H1 (cell line): ENCODE data around the gene ZNF532. TPM values are rescaled to one million over a fixed set of nuclear protein-coding genes. Genes with fewer than 3 reads are reported as not detected.

ENCODE experiments used
- CTCF ChIA-PET: fragments of 300-600 bp; sonication (Branson Sonifier 250); formaldehyde crosslinking; loops from one replicate; lab custom pipeline; 2021; ENCODE audit not compliant: partially characterized antibody; lab: Charles Lee
- POLR2A ChIA-PET: fragments of 300-600 bp; sonication (Branson Sonifier 250); formaldehyde crosslinking; loops from one replicate; lab custom pipeline; 2021; ENCODE audit warnings: inconsistent platforms; ENCODE audit not compliant: partially characterized antibody; lab: Charles Lee
- DNase-seq, 2 experiments: peaks; one replicate each; pipeline versions ENCODE4 v3.0.0 to v3.0.0-alpha.2; 2010 to 2022; ENCODE audit warnings: low spot score in 2 of 2, low read depth in 1 of 2, mixed read lengths in 1 of 2
- FAIRE-seq: peaks from 2 replicates; lab custom pipeline; 2011; peaks lifted over from hg19 to GRCh38; lab: Jason Lieb, UNC
- H2AFZ ChIP-seq: 2 replicates; pipeline ENCODE4 v1.8.1; 2012; ENCODE audit warnings: low read length, inconsistent platforms
- H2AK5ac ChIP-seq: 2 replicates; pipeline ENCODE4 v1.6.1; 2013; ENCODE audit warnings: low read depth, low read length
- H2BK120ac ChIP-seq: replicated peaks from 2 replicates; pipeline ENCODE3; 2013; ENCODE audit warnings: low read depth, low read length, inconsistent platforms
- H2BK12ac ChIP-seq: 2 replicates; pipeline ENCODE4 v1.6.1; 2013; ENCODE audit warnings: low read depth, low read length
- H2BK15ac ChIP-seq: 2 replicates; pipeline ENCODE4 v1.6.1; 2013; ENCODE audit warnings: low read length
- H2BK20ac ChIP-seq: 2 replicates; pipeline ENCODE4 v1.6.1; 2013; ENCODE audit warnings: low read length
- H2BK5ac ChIP-seq: 2 replicates; pipeline ENCODE4 v1.6.1; 2013; ENCODE audit warnings: low read depth, low read length
- H3K14ac ChIP-seq: 2 replicates; pipeline ENCODE4 v1.6.1; 2013; ENCODE audit warnings: inconsistent platforms; ENCODE audit not compliant: insufficient read length
- H3K18ac ChIP-seq: 2 replicates; pipeline ENCODE4 v1.6.1; 2013; ENCODE audit warnings: low read length; ENCODE audit errors: extremely low read depth
- H3K23ac ChIP-seq: 2 replicates; pipeline ENCODE4 v1.6.1; 2013; ENCODE audit warnings: inconsistent platforms; ENCODE audit not compliant: insufficient read length
- H3K23me2 ChIP-seq: 2 replicates; pipeline ENCODE4 v1.6.1; 2013; ENCODE audit warnings: low read depth, low read length
- H3K27ac ChIP-seq: 2 replicates; pipeline ENCODE4 v1.6.1; 2011; ENCODE audit warnings: low read depth, low read length, inconsistent platforms
- H3K27me3 ChIP-seq, 4 experiments: replicated peaks in 1 of 4; 1 replicate in 1 of 4; 2 replicates in 3 of 4; pipeline versions ENCODE4 v1.6.1 to v1.8.1; 2011 to 2013; ENCODE audit warnings: low read length in 3 of 4, mild to moderate bottlenecking in 3 of 4, inconsistent platforms in 2 of 4, mixed read lengths in 2 of 4, moderate library complexity in 1 of 4; ENCODE audit not compliant: control insufficient read depth in 3 of 4, insufficient read depth in 3 of 4; ENCODE audit errors: extremely low read depth in 1 of 4
- H3K36me3 ChIP-seq, 4 experiments: 2 replicates each; pipeline versions ENCODE4 v1.6.1 to v1.8.1; 2011 to 2013; ENCODE audit warnings: mild to moderate bottlenecking in 4 of 4, low read length in 3 of 4, moderate library complexity in 2 of 4, control low read depth in 1 of 4, inconsistent platforms in 1 of 4; ENCODE audit not compliant: insufficient read depth in 4 of 4, control insufficient read depth in 2 of 4
- H3K4ac ChIP-seq: replicated peaks from 2 replicates; pipeline ENCODE3; 2013; ENCODE audit warnings: low read length, low read depth, mixed read lengths, inconsistent platforms; ENCODE audit not compliant: insufficient read length
- H3K4me1 ChIP-seq, 4 experiments: replicated peaks in 1 of 4; 1 replicate in 1 of 4; 2 replicates in 3 of 4; pipeline versions ENCODE4 v1.6.1 to v1.8.1; 2011 to 2013; ENCODE audit warnings: low read length in 3 of 4, inconsistent platforms in 2 of 4, mixed read lengths in 1 of 4; ENCODE audit not compliant: insufficient read depth in 4 of 4, control insufficient read depth in 3 of 4
- H3K4me2 ChIP-seq, 2 experiments: 2 replicates each; pipeline versions ENCODE4 v1.6.1 to v1.8.1; 2011 to 2013; ENCODE audit warnings: low read depth in 2 of 2, low read length in 2 of 2, control low read depth in 1 of 2, inconsistent platforms in 1 of 2, mild to moderate bottlenecking in 1 of 2; ENCODE audit not compliant: insufficient read depth in 1 of 2
- H3K4me3 ChIP-seq, 4 experiments: fragments of 200-600, 300-600 bp in 1 of 4; sonication (generic), shearing (Covaris generic), sonication (Bioruptor Twin) in 1 of 4; 2 replicates each; pipeline versions ENCODE4 v1.5.1 to v1.8.1; 2011 to 2016; ENCODE audit warnings: low read length in 4 of 4, low read depth in 3 of 4, control low read depth in 2 of 4, inconsistent platforms in 2 of 4, mild to moderate bottlenecking in 2 of 4, mixed read lengths in 1 of 4, moderate library complexity in 1 of 4; ENCODE audit not compliant: insufficient read depth in 2 of 4; ENCODE audit errors: extremely low read depth in 1 of 4
- H3K56ac ChIP-seq: replicated peaks from 2 replicates; pipeline ENCODE3; 2013; ENCODE audit warnings: low read depth, mild to moderate bottlenecking, mixed read lengths, low read length, inconsistent platforms; ENCODE audit not compliant: insufficient read length
- H3K79me1 ChIP-seq: 2 replicates; pipeline ENCODE4 v1.6.1; 2013; ENCODE audit warnings: low read depth, low read length, control low read depth
- H3K79me2 ChIP-seq, 2 experiments: 2 replicates each; pipeline versions ENCODE4 v1.6.1 to v1.8.1; 2012 to 2013; ENCODE audit warnings: low read length in 2 of 2, mild to moderate bottlenecking in 2 of 2, inconsistent platforms in 1 of 2; ENCODE audit not compliant: insufficient read depth in 2 of 2, control insufficient read depth in 1 of 2
- H3K9ac ChIP-seq, 4 experiments: replicated peaks in 1 of 4; 1 replicate in 1 of 4; 2 replicates in 3 of 4; pipeline versions ENCODE4 v1.6.1 to v1.8.1; 2011 to 2013; ENCODE audit warnings: low read depth in 3 of 4, low read length in 3 of 4, control low read depth in 2 of 4, mild to moderate bottlenecking in 2 of 4, moderate library complexity in 2 of 4, inconsistent platforms in 1 of 4; ENCODE audit errors: extremely low read depth in 1 of 4
- H3K9me3 ChIP-seq, 2 experiments: 2 replicates each; pipeline versions ENCODE4 v1.6.1 to v1.8.1; 2012 to 2013; ENCODE audit warnings: mild to moderate bottlenecking in 2 of 2, moderate library complexity in 2 of 2, control low read depth in 1 of 2, inconsistent platforms in 1 of 2, low read depth in 1 of 2, low read length in 1 of 2, mixed read lengths in 1 of 2; ENCODE audit not compliant: insufficient read depth in 2 of 2
- H4K20me1 ChIP-seq, 2 experiments: replicated peaks in 1 of 2; 2 replicates each; pipeline versions ENCODE3 to v1.8.1; 2011 to 2013; ENCODE audit warnings: inconsistent platforms in 2 of 2, low read length in 2 of 2, mild to moderate bottlenecking in 1 of 2; ENCODE audit not compliant: insufficient read depth in 2 of 2, control insufficient read depth in 1 of 2
- H4K5ac ChIP-seq: 2 replicates; pipeline ENCODE4 v1.6.1; 2013; ENCODE audit warnings: low read length, low read depth, mixed read lengths, inconsistent platforms; ENCODE audit not compliant: insufficient read length
- H4K8ac ChIP-seq: 2 replicates; pipeline ENCODE4 v1.8.0; 2013; ENCODE audit warnings: mild to moderate bottlenecking, moderate library complexity, low read length, inconsistent platforms; ENCODE audit not compliant: insufficient read depth; ENCODE audit errors: extremely low read depth
- H4K91ac ChIP-seq: replicated peaks from 2 replicates; pipeline ENCODE3; 2013; ENCODE audit warnings: low read length, mixed read lengths, inconsistent platforms; ENCODE audit not compliant: insufficient read length
- BACH1 ChIP-seq: IDR thresholded peaks from 2 replicates; pipeline ENCODE4 v1.6.1; 2012; ENCODE audit warnings: low read length, improper control_type of control experiment
- EZH2 ChIP-seq: fragments of 200-600 bp; sonication (generic); IDR thresholded peaks from 2 replicates; pipeline ENCODE4 v1.7.1; 2012; ENCODE audit warnings: low read depth, mild to moderate bottlenecking, moderate library complexity, low read length, inconsistent platforms; ENCODE audit not compliant: severe bottlenecking
- JUN ChIP-seq: IDR thresholded peaks from 2 replicates; pipeline ENCODE4 v1.6.1; 2011; ENCODE audit warnings: low read depth, mild to moderate bottlenecking, improper control_type of control experiment, low read length
- KDM4A ChIP-seq: IDR thresholded peaks from one replicate; pipeline ENCODE4 v1.7.1; 2012; ENCODE audit warnings: low read depth, mild to moderate bottlenecking, moderate library complexity, low read length, inconsistent platforms; ENCODE audit not compliant: severe bottlenecking
- PHF8 ChIP-seq: fragments of 200-600 bp; sonication (generic); conservative IDR thresholded peaks from 2 replicates; pipeline ENCODE4 v1.7.1; 2012; ENCODE audit warnings: low read depth, mild to moderate bottlenecking, inconsistent platforms, low read length, moderate library complexity
- RNF2 ChIP-seq: fragments of 200-900, 300-1000 bp; sonication (generic); IDR thresholded peaks from 2 replicates; pipeline ENCODE4 v1.7.1; 2016; ENCODE audit warnings: borderline replicate concordance, low read depth, mild to moderate bottlenecking, antibody characterized with exemption, low read length; ENCODE audit not compliant: poor library complexity, severe bottlenecking; ENCODE audit errors: missing control alignments
- SAP30 ChIP-seq: fragments of 300-600 bp; sonication (generic); IDR thresholded peaks from 2 replicates; pipeline ENCODE4 v1.7.1; 2012; ENCODE audit warnings: low read length, moderate library complexity, mild to moderate bottlenecking, inconsistent platforms; ENCODE audit not compliant: insufficient read depth, insufficient replicate concordance
- TBP ChIP-seq: IDR thresholded peaks from 2 replicates; pipeline ENCODE4 v1.6.1; 2011; ENCODE audit warnings: low read depth, low read length, improper control_type of control experiment
- WGBS, 2 experiments: shearing (Covaris generic) in 1 of 2; methylation state at CpG; one replicate each; pipeline versions ENCODE4 v1.1.6 to v1.1.7; 2013 to 2015; ENCODE audit warnings: low lambda C conversion rate in 2 of 2, mixed read lengths in 2 of 2, inconsistent platforms in 1 of 2, low coverage in 1 of 2, missing lambda C conversion rate in 1 of 2; ENCODE audit not compliant: insufficient replicate concordance in 2 of 2, insufficient coverage in 1 of 2, insufficient read length in 1 of 2; ENCODE audit errors: extremely low coverage in 1 of 2, missing lambda C conversion rate in 1 of 2; 5-methylcytosine and 5-hydroxymethylcytosine counted together
- polyA plus RNA-seq, 7 experiments: library from polyadenylated mRNA; depleted of rRNA in 3 of 7; stranded (reverse) in 5 of 7; unstranded in 2 of 7; fragments of >200 nt in 5 of 7; fragments of 200-250 nt in 2 of 7; gene quantifications; 1 replicate in 5 of 7; 2 replicates in 1 of 7; 4 replicates in 1 of 7; pipeline versions ENCODE4 v1.2.1 to v1.2.3, GENCODE V29; 2011 to 2013; ENCODE audit warnings: missing spikeins in 2 of 7, mixed read lengths in 2 of 7
- total RNA-seq: library from RNA; stranded (reverse); fragmentation: NEBNext Ultra II Directional; extraction: Animal tissue kit (Norgen Biotek cat#: 25700); gene quantifications from 2 replicates; pipeline ENCODE4 v1.2.1, GENCODE V29; 2021
- TF ChIP-seq, protein P1 (sequence below), 3 experiments: IDR thresholded peaks; 1 replicate in 2 of 3; 2 replicates in 1 of 3; pipeline versions ENCODE4 v1.5.1 to v1.6.1; 2011; ENCODE audit warnings: low read length in 3 of 3, mild to moderate bottlenecking in 3 of 3, inconsistent platforms in 2 of 3, low read depth in 1 of 3, moderate library complexity in 1 of 3; ENCODE audit not compliant: insufficient read depth in 1 of 3; ENCODE audit errors: control extremely low read depth in 1 of 3

Gene ZNF532
- total and polyA plus RNA-seq, 2 of the 8 experiments (the other 6 are each of a cell fraction or from before 2014, with no cell fraction given) = 143 to 240 TPM

DNA sequence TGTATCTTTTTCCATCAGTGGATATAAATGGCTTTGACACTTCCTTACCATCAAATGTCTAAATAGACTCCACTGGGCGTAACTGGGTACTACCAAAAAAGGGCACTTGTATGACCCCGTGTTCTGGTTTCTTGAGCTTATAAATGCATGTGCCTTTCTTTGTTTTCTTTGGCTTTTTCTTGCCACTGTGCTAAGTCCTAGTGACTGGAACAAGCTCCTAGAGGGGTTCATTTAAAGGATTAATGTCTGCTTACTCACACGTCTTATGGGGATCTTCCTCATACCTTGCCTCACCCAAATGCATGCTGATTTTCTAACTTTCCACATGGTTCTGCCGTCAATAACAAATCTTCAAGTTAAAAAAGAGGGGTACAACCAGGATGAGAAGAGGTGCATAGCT is 19.8 kb upstream of the ZNF532 start:
- peak overlapping the region; percentile 17; the same call in 1 of the 2 replicates for H3K18ac ChIP-seq
- H3K4me3 ChIP-seq = no peak overlapping the region
- H3K27me3 ChIP-seq = no peaks in the 10 kb centered on the region; a peak in 1 of 7 replicates
- no peaks in the 10 kb centered on the region for H3K79me2 ChIP-seq
- H2BK5ac ChIP-seq = peak overlapping the region; percentile 6; the same call in 1 of the 2 replicates
- no peaks in the 10 kb centered on the region for H3K23me2 ChIP-seq
- peak overlapping the region; percentile 82; the same call in 1 of the 2 replicates for H2BK12ac ChIP-seq
- H3K4me1 ChIP-seq = peaks cover 10 to 25% (median 17%) of the 10 kb centered on the region in 4 experiments; a peak in 6 of 7 replicates
- peak overlapping the region; percentile 88; the same call in 1 of the 2 replicates for H2AK5ac ChIP-seq
- WGBS, 2 experiments = 88% methylated on average over 4 of the region's 4 CpGs; no CpG with 5 or more reads in 1 of the 2 experiments
- H3K36me3 ChIP-seq = no peaks in the 10 kb centered on the region
- POLR2A ChIA-PET = interaction anchor here (0.9 to 5.7 kb wide), 5 partner anchors 7 to 23 kb away, joined by 3 to 35 read pairs (median 5); partner anchors contain the start of gene ZNF532
- no peak overlapping the region for H3K14ac ChIP-seq
- H2AFZ ChIP-seq = no peak overlapping the region
- H3K56ac ChIP-seq = no peak overlapping the region
- no peaks in the 10 kb centered on the region for H3K9me3 ChIP-seq
- no peak overlapping the region for H3K23ac ChIP-seq
- no peak overlapping the region for H3K4ac ChIP-seq
- H3K79me1 ChIP-seq = no peaks in the 10 kb centered on the region
- peak overlapping the region; percentile 8 for H2BK120ac ChIP-seq
- H3K27ac ChIP-seq = no peak overlapping the region
- DNase-seq = no peak
- no peak overlapping the region for H4K5ac ChIP-seq
- peak overlapping the region; percentile 24; the same call in 1 of the 2 replicates for H2BK20ac ChIP-seq
- no peak overlapping the region for H3K9ac ChIP-seq
- peak overlapping the region; percentile 14 for H4K91ac ChIP-seq
- no peak overlapping the region for H4K8ac ChIP-seq
- no peaks in the 10 kb centered on the region for H4K20me1 ChIP-seq
- H2BK15ac ChIP-seq = no peak overlapping the region
- H3K4me2 ChIP-seq = no peak overlapping the region
- CTCF ChIA-PET = interaction anchor here (0.5 to 3.5 kb wide), 5 partner anchors 16 to 74 kb away, joined by 3 to 15 read pairs (median 4); no protein-coding TSS in a partner anchor
- no peak for FAIRE-seq
- no peak for TF ChIP-seq EZH2
- no peak for TF ChIP-seq JUN
- no peak for TF ChIP-seq SAP30
- TF ChIP-seq RNF2 = no peak
- TF ChIP-seq PHF8 = no peak
- TF ChIP-seq KDM4A = no peak
- no peak for TF ChIP-seq BACH1
- TF ChIP-seq, protein P1, sequence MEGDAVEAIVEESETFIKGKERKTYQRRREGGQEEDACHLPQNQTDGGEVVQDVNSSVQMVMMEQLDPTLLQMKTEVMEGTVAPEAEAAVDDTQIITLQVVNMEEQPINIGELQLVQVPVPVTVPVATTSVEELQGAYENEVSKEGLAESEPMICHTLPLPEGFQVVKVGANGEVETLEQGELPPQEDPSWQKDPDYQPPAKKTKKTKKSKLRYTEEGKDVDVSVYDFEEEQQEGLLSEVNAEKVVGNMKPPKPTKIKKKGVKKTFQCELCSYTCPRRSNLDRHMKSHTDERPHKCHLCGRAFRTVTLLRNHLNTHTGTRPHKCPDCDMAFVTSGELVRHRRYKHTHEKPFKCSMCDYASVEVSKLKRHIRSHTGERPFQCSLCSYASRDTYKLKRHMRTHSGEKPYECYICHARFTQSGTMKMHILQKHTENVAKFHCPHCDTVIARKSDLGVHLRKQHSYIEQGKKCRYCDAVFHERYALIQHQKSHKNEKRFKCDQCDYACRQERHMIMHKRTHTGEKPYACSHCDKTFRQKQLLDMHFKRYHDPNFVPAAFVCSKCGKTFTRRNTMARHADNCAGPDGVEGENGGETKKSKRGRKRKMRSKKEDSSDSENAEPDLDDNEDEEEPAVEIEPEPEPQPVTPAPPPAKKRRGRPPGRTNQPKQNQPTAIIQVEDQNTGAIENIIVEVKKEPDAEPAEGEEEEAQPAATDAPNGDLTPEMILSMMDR (IDR thresholded peaks at IDR 0.05; ENCODE audit: control extremely low read depth in 1 of 3, insufficient read depth in 1 of 3, low read depth in 1 of 3, low read length in 3 of 3) = no peak
- no peak for TF ChIP-seq TBP
